T-helper 9 cell (primary cell): Measurements from ENCODE around the gene ROR2.

Experiments
- DNase-seq: peaks from one replicate; pipeline ENCODE4 v3.0.0-alpha.2; 2020

Gene ROR2

GRCh38 chr9:91900055-91900796 lies 49.8 kb downstream of the ROR2 start:
- DNase-seq: no peak

- no peak for DNase-seq
Observed at GRCh38 chr9:91899594-91899993, 50.4 kb downstream of the ROR2 start.

- no peak for DNase-seq
Observed at GRCh38 chr9:91899219-91899563, 50.8 kb downstream of the ROR2 start.

GRCh38 chr9:91898451-91899218 lies 51.4 kb downstream of the ROR2 start:
- DNase-seq: no peak

- DNase-seq: no peak
Observed at GRCh38 chr9:91897201-91897600, 52.8 kb downstream of the ROR2 start.

GRCh38 chr9:91896513-91897121 lies 53.4 kb downstream of the ROR2 start:
- DNase-seq: no peak

- no peak for DNase-seq
Observed at GRCh38 chr9:91896097-91896496, 53.9 kb downstream of the ROR2 start.

GRCh38 chr9:91894536-91894935 lies 55.5 kb downstream of the ROR2 start:
- no peak for DNase-seq

GRCh38 chr9:91894023-91894422 lies 56.0 kb downstream of the ROR2 start:
- no peak for DNase-seq

- DNase-seq: no peak
Observed at GRCh38 chr9:91891915-91892314, 58.1 kb downstream of the ROR2 start.

- no peak for DNase-seq
Observed at GRCh38 chr9:91890662-91891061, 59.4 kb downstream of the ROR2 start.

- no peak for DNase-seq
Observed at GRCh38 chr9:91889161-91889911, 60.7 kb downstream of the ROR2 start.

GRCh38 chr9:91886414-91887076 lies 63.5 kb downstream of the ROR2 start:
- DNase-seq: no peak

- DNase-seq: no peak
Observed at GRCh38 chr9:91885746-91886413, 64.1 kb downstream of the ROR2 start.

GRCh38 chr9:91884696-91885687 lies 65.0 kb downstream of the ROR2 start:
- no peak for DNase-seq

GRCh38 chr9:91884153-91884552 lies 65.9 kb downstream of the ROR2 start:
- no peak for DNase-seq

- DNase-seq: no peak
Observed at GRCh38 chr9:91883503-91883902, 66.5 kb downstream of the ROR2 start.

GRCh38 chr9:91882627-91883026 lies 67.4 kb downstream of the ROR2 start:
- DNase-seq: no peak

GRCh38 chr9:91880378-91880972 lies 69.6 kb downstream of the ROR2 start:
- DNase-seq: no peak

GRCh38 chr9:91879231-91879630 lies 70.8 kb downstream of the ROR2 start:
- DNase-seq: no peak
